ENCODE data around the gene IL22RA1. TPM values are rescaled to one million over a fixed set of nuclear protein-coding genes. Genes with fewer than 3 reads are reported as not detected.

The IL22RA1 gene
- polyA plus RNA-seq (ENCODE audit: insufficient read length in 12 of 12): 1 to 10 TPM in 4 of 12 donors, under 1 TPM in 5, not detected in 3; 0.05 to 8.7 (median 0.17) TPM
- long read RNA-seq, donor 1, transcript IL22RA1-201 (7 exons, 2,798 nt): major isoform, 21 of 26 reads
- long read RNA-seq, donor 1, partial matches to known transcripts: 5 of 26 reads
- long read RNA-seq, donor 1, other reads (novel, unspliced or antisense): 0 of 26 reads
- long read RNA-seq, donor 2: 0 reads
- long read RNA-seq, donor 3: 0 reads
- long read RNA-seq, donor 4: 0 reads
- long read RNA-seq, donor 5: 0 reads
- long read RNA-seq, donor 6: 0 reads
- long read RNA-seq, donor 7: 0 reads
- long read RNA-seq, donor 8: 0 reads
- long read RNA-seq, donor 9: 0 reads
- long read RNA-seq, donor 10: 0 reads
- long read RNA-seq, donor 11: 0 reads

GRCh38 chr1:24142546-24143534 lies at the start of gene IL22RA1:
Gene IL22RA1, minus strand, starts transcription at chr1:24143140. Its CDS starts 58 bp downstream, at chr1:24143082.
- DNase-seq: no peak

GRCh38 chr1:24191860-24192259 lies 48.9 kb upstream of the IL22RA1 start:
- DNase-seq: no peak

- DNase-seq: no peak
Observed at GRCh38 chr1:24190983-24191461, 48.1 kb upstream of the IL22RA1 start.

- no peak for DNase-seq
Observed at GRCh38 chr1:24189528-24189927, 46.6 kb upstream of the IL22RA1 start.

GRCh38 chr1:24186993-24187790 lies 44.3 kb upstream of the IL22RA1 start, which contains the start of gene IFNLR1:
Gene IFNLR1, minus strand, starts transcription at chr1:24187289. Its CDS starts 41 bp downstream, at chr1:24187248.
- DNase-seq: no peak

- DNase-seq: no peak
Observed at GRCh38 chr1:24186711-24186992, 43.7 kb upstream of the IL22RA1 start.

- no peak for DNase-seq
Observed at GRCh38 chr1:24186031-24186710, 43.2 kb upstream of the IL22RA1 start.

- DNase-seq: no peak
Observed at GRCh38 chr1:24185076-24185475, 42.1 kb upstream of the IL22RA1 start.

- no peak for DNase-seq
Observed at GRCh38 chr1:24182061-24182460, 39.1 kb upstream of the IL22RA1 start.

- no peak for DNase-seq
Observed at GRCh38 chr1:24181619-24182018, 38.7 kb upstream of the IL22RA1 start.

GRCh38 chr1:24180676-24181075 lies 37.7 kb upstream of the IL22RA1 start:
- DNase-seq: no peak

- DNase-seq: no peak
Observed at GRCh38 chr1:24179251-24179840, 36.4 kb upstream of the IL22RA1 start.

GRCh38 chr1:24178407-24178806 lies 35.5 kb upstream of the IL22RA1 start:
- no peak for DNase-seq

- DNase-seq: no peak
Observed at GRCh38 chr1:24177161-24177560, 34.2 kb upstream of the IL22RA1 start.

- DNase-seq: no peak
Observed at GRCh38 chr1:24175033-24175755, 32.3 kb upstream of the IL22RA1 start.

- DNase-seq: no peak
Observed at GRCh38 chr1:24173638-24174575, 31.0 kb upstream of the IL22RA1 start.

GRCh38 chr1:24172598-24172997 lies 29.7 kb upstream of the IL22RA1 start:
- DNase-seq: no peak

- DNase-seq: no peak
Observed at GRCh38 chr1:24169286-24169685, 26.3 kb upstream of the IL22RA1 start.

GRCh38 chr1:24168245-24168644 lies 25.3 kb upstream of the IL22RA1 start:
- DNase-seq: no peak
